ENCODE data around the gene ENG. TPM values are rescaled to one million over a fixed set of nuclear protein-coding genes. Genes with fewer than 3 reads are reported as not detected.

Gene ENG
- polyA plus RNA-seq, 3 donors: 15.7 to 26.0 (median 17.9) TPM

GRCh38 chr9:127872369-127873222 is 18.1 kb upstream of the ENG start:
- Histone ChIP-seq H3K4me1 (ENCODE audit: control insufficient read depth in 1 of 2, insufficient read depth in 2 of 2, low read length in 2 of 2) (peaks cover 6 to 10% of the 10 kb centered on the region in 2 donors), H4K20me1 (ENCODE audit: insufficient read depth, low read length) (no peaks in the 10 kb centered on the region), H3K4me3 (replicated peaks in 1 of 3; ENCODE audit: low read depth in 2 of 3, low read length in 3 of 3) (no peak overlapping the region), H3K9ac (ENCODE audit: insufficient read depth, low read length, poor library complexity, severe bottlenecking) (no peak overlapping the region), H3K9me3 (replicated peaks in 1 of 2; ENCODE audit: control insufficient read depth in 1 of 2, insufficient read depth in 1 of 2, low read length in 2 of 2) (no peaks in the 10 kb centered on the region), H3K4me2 (replicated peaks; ENCODE audit: extremely low read depth, low read length, poor library complexity, severe bottlenecking) (no peak overlapping the region), H3K36me3 (replicated peaks in 1 of 2; ENCODE audit: control insufficient read depth in 1 of 2, insufficient read depth in 2 of 2, low read length in 2 of 2) (no peaks in the 10 kb centered on the region), H2AFZ (ENCODE audit: insufficient read depth, low read depth, low read length, poor library complexity, severe bottlenecking) (no peak overlapping the region), H3K27me3 (ENCODE audit: control insufficient read depth in 2 of 2, insufficient read depth in 2 of 2, low read length in 2 of 2) (peaks cover 0 to 9% of the 10 kb centered on the region in 2 donors), H3K27ac (ENCODE audit: low read depth in 1 of 2, low read length in 2 of 2) (no peak overlapping the region), H3K79me2 (ENCODE audit: insufficient read depth, low read length) (no peaks in the 10 kb centered on the region)
- Mint-ChIP-seq H3K27ac (peak overlapping the region in 2 of 7 donors; percentile 43 to 72), H3K27me3 (ENCODE audit: low read depth in 3 of 3) (peaks cover 3 to 13% (median 8%) of the 10 kb centered on the region in 3 donors), H3K4me1 (peaks cover 8% of the 10 kb centered on the region), H3K9me3 (peaks cover 0 to 2% (median 0%) of the 10 kb centered on the region in 7 donors), H3K36me3 (no peaks in the 10 kb centered on the region), H3K4me3 (no peak overlapping the region)
- 97% methylated on average over 16 of the region's 20 CpGs for WGBS (ENCODE audit: insufficient coverage)
- DNase-seq: no peak
- TF ChIP-seq, protein P1, sequence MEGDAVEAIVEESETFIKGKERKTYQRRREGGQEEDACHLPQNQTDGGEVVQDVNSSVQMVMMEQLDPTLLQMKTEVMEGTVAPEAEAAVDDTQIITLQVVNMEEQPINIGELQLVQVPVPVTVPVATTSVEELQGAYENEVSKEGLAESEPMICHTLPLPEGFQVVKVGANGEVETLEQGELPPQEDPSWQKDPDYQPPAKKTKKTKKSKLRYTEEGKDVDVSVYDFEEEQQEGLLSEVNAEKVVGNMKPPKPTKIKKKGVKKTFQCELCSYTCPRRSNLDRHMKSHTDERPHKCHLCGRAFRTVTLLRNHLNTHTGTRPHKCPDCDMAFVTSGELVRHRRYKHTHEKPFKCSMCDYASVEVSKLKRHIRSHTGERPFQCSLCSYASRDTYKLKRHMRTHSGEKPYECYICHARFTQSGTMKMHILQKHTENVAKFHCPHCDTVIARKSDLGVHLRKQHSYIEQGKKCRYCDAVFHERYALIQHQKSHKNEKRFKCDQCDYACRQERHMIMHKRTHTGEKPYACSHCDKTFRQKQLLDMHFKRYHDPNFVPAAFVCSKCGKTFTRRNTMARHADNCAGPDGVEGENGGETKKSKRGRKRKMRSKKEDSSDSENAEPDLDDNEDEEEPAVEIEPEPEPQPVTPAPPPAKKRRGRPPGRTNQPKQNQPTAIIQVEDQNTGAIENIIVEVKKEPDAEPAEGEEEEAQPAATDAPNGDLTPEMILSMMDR (IDR thresholded peaks at IDR 0.05): no peak
- intact Hi-C loops (cut with micrococcal nuclease): loop anchor here in 1 of 2 donors (10.0 kb wide), 1 partner anchor 368 kb away; no protein-coding TSS in a partner anchor

- Histone ChIP-seq H3K36me3 (replicated peaks in 1 of 2; ENCODE audit: control insufficient read depth in 1 of 2, insufficient read depth in 2 of 2, low read length in 2 of 2) (no peaks in the 10 kb centered on the region), H3K9me3 (replicated peaks in 1 of 2; ENCODE audit: control insufficient read depth in 1 of 2, insufficient read depth in 1 of 2, low read length in 2 of 2) (no peaks in the 10 kb centered on the region), H3K27me3 (ENCODE audit: control insufficient read depth in 2 of 2, insufficient read depth in 2 of 2, low read length in 2 of 2) (no peaks in the 10 kb centered on the region), H2AFZ (ENCODE audit: insufficient read depth, low read depth, low read length, poor library complexity, severe bottlenecking) (no peak overlapping the region), H3K4me3 (replicated peaks in 1 of 3; ENCODE audit: low read depth in 2 of 3, low read length in 3 of 3) (no peak overlapping the region), H3K4me2 (replicated peaks; ENCODE audit: extremely low read depth, low read length, poor library complexity, severe bottlenecking) (no peak overlapping the region), H3K9ac (ENCODE audit: insufficient read depth, low read length, poor library complexity, severe bottlenecking) (no peak overlapping the region), H3K4me1 (ENCODE audit: control insufficient read depth in 1 of 2, insufficient read depth in 2 of 2, low read length in 2 of 2) (peaks cover 6 to 13% of the 10 kb centered on the region in 2 donors), H3K79me2 (ENCODE audit: insufficient read depth, low read length) (no peaks in the 10 kb centered on the region), H4K20me1 (ENCODE audit: insufficient read depth, low read length) (no peaks in the 10 kb centered on the region), H3K27ac (ENCODE audit: low read depth in 1 of 2, low read length in 2 of 2) (no peak overlapping the region)
- H3K27me3 Mint-ChIP-seq (ENCODE audit: low read depth in 3 of 3): peaks cover 0 to 3% (median 2%) of the 10 kb centered on the region in 3 donors
- WGBS (ENCODE audit: insufficient coverage): 94% methylated on average over 6 of the region's 9 CpGs
- DNase-seq: no peak
- H3K27ac Mint-ChIP-seq: peak overlapping the region in 1 of 7 donors; percentile 72
- no peaks in the 10 kb centered on the region for H3K36me3 Mint-ChIP-seq
- H3K9me3 Mint-ChIP-seq: no peaks in the 10 kb centered on the region
- H3K4me3 Mint-ChIP-seq: peak overlapping the region in 1 of 2 donors; percentile 14
- TF ChIP-seq, protein P1 (IDR thresholded peaks at IDR 0.05): no peak
- intact Hi-C loops (cut with micrococcal nuclease): loop anchor here in 1 of 2 donors (2.0 to 10.0 kb wide), 2 partner anchors 107 to 367 kb away; no protein-coding TSS in a partner anchor
- peaks cover 10% of the 10 kb centered on the region for H3K4me1 Mint-ChIP-seq
Measured at GRCh38 chr9:127871531-127871930, 17.1 kb upstream of the ENG start.

Data from CD14-positive monocyte (primary cell).